Adipocyte (in vitro differentiated cells): ENCODE results near the gene SART3.

Source experiments
- DNase-seq: peaks from one replicate; pipeline ENCODE4 v3.0.0-alpha.2; 2015; ENCODE audit warnings: low read depth
- H3K27me3 ChIP-seq: replicated peaks from 2 replicates; pipeline ENCODE4 v1.7.0; 2013; ENCODE audit warnings: mild to moderate bottlenecking, low read length, moderate library complexity; ENCODE audit not compliant: control insufficient read depth, insufficient read depth
- H3K36me3 ChIP-seq: 2 replicates; pipeline ENCODE4 v1.7.0; 2013; ENCODE audit warnings: low read length, mild to moderate bottlenecking, moderate library complexity; ENCODE audit not compliant: control insufficient read depth, insufficient read depth, severe bottlenecking
- H3K4me1 ChIP-seq: 2 replicates; pipeline ENCODE4 v1.7.0; 2013; ENCODE audit warnings: mild to moderate bottlenecking, low read length, moderate library complexity; ENCODE audit not compliant: control insufficient read depth, insufficient read depth
- H3K4me3 ChIP-seq: 2 replicates; pipeline ENCODE4 v1.7.0; 2013; ENCODE audit warnings: mild to moderate bottlenecking, low read length, moderate library complexity
- H3K9ac ChIP-seq: 2 replicates; pipeline ENCODE4 v1.7.0; 2013; ENCODE audit warnings: mild to moderate bottlenecking, low read length, moderate library complexity
- H3K9me3 ChIP-seq: 2 replicates; pipeline ENCODE4 v1.7.0; 2013; ENCODE audit warnings: mild to moderate bottlenecking, low read length, moderate library complexity; ENCODE audit not compliant: control insufficient read depth

The SART3 gene

GRCh38 chr12:108526482-108527165 lies 34.3 kb downstream of the SART3 start:
- Histone ChIP-seq H3K9me3 (no peaks in the 10 kb centered on the region), H3K9ac (no peak overlapping the region), H3K27me3 (no peaks in the 10 kb centered on the region), H3K4me1 (peaks cover 9% of the 10 kb centered on the region), H3K4me3 (no peak overlapping the region), H3K36me3 (peaks cover 90% of the 10 kb centered on the region)
- DNase-seq: no peak

GRCh38 chr12:108525681-108526080 lies 35.3 kb downstream of the SART3 start:
- H3K4me3 ChIP-seq: no peak overlapping the region
- H3K27me3 ChIP-seq: no peaks in the 10 kb centered on the region
- peaks cover 90% of the 10 kb centered on the region for H3K36me3 ChIP-seq
- peaks cover 9% of the 10 kb centered on the region for H3K4me1 ChIP-seq
- no peak for DNase-seq
- H3K9me3 ChIP-seq: no peaks in the 10 kb centered on the region
- no peak overlapping the region for H3K9ac ChIP-seq

GRCh38 chr12:108523365-108523764 lies 37.6 kb downstream of the SART3 start:
- Histone ChIP-seq H3K9ac (no peak overlapping the region), H3K36me3 (peaks cover 93% of the 10 kb centered on the region), H3K4me3 (no peak overlapping the region), H3K27me3 (no peaks in the 10 kb centered on the region), H3K9me3 (no peaks in the 10 kb centered on the region), H3K4me1 (peaks cover 9% of the 10 kb centered on the region)
- no peak for DNase-seq

- no peak overlapping the region for H3K4me3 ChIP-seq
- peaks cover 8% of the 10 kb centered on the region for H3K4me1 ChIP-seq
- H3K27me3 ChIP-seq: no peaks in the 10 kb centered on the region
- H3K9ac ChIP-seq: no peak overlapping the region
- H3K9me3 ChIP-seq: no peaks in the 10 kb centered on the region
- DNase-seq: no peak
- H3K36me3 ChIP-seq: peaks cover 75% of the 10 kb centered on the region
These were observed 41.4 kb downstream of the SART3 start for GRCh38 chr12:108519558-108519957.

- peaks cover 8% of the 10 kb centered on the region for H3K4me1 ChIP-seq
- H3K36me3 ChIP-seq: peaks cover 68% of the 10 kb centered on the region
- no peaks in the 10 kb centered on the region for H3K9me3 ChIP-seq
- no peaks in the 10 kb centered on the region for H3K27me3 ChIP-seq
- no peak overlapping the region for H3K4me3 ChIP-seq
- DNase-seq: no peak
- no peak overlapping the region for H3K9ac ChIP-seq
These were observed 42.1 kb downstream of the SART3 start for GRCh38 chr12:108518716-108519496.

GRCh38 chr12:108518101-108518715 lies 42.8 kb downstream of the SART3 start:
- Histone ChIP-seq H3K4me3 (no peak overlapping the region), H3K27me3 (peaks cover 4% of the 10 kb centered on the region), H3K4me1 (peaks cover 8% of the 10 kb centered on the region), H3K9ac (no peak overlapping the region), H3K9me3 (no peaks in the 10 kb centered on the region), H3K36me3 (peaks cover 61% of the 10 kb centered on the region)
- no peak for DNase-seq

- DNase-seq: no peak
- H3K9me3 ChIP-seq: no peaks in the 10 kb centered on the region
- H3K9ac ChIP-seq: no peak overlapping the region
- peaks cover 54% of the 10 kb centered on the region for H3K36me3 ChIP-seq
- no peak overlapping the region for H3K4me3 ChIP-seq
- H3K4me1 ChIP-seq: peaks cover 8% of the 10 kb centered on the region
- H3K27me3 ChIP-seq: peaks cover 4% of the 10 kb centered on the region
These were observed 43.5 kb downstream of the SART3 start for GRCh38 chr12:108517288-108518100.

GRCh38 chr12:108516511-108517275 lies 44.3 kb downstream of the SART3 start:
- no peak for DNase-seq
- peak overlapping the region; percentile 90 for H3K4me3 ChIP-seq

GRCh38 chr12:108515916-108516315 lies 45.1 kb downstream of the SART3 start:
- peaks cover 11% of the 10 kb centered on the region for H3K4me1 ChIP-seq
- H3K9ac ChIP-seq: peak overlapping the region; percentile 88
- H3K27me3 ChIP-seq: peaks cover 4% of the 10 kb centered on the region
- no peak for DNase-seq
- peaks cover 38% of the 10 kb centered on the region for H3K36me3 ChIP-seq
- no peaks in the 10 kb centered on the region for H3K9me3 ChIP-seq
- peak overlapping the region; percentile 90 for H3K4me3 ChIP-seq

More at GRCh38 chr12:108516511-108517275, 44.3 kb downstream of the SART3 start:
- H3K4me1 ChIP-seq: peaks cover 10% of the 10 kb centered on the region
- no peaks in the 10 kb centered on the region for H3K9me3 ChIP-seq
- H3K27me3 ChIP-seq: peaks cover 4% of the 10 kb centered on the region
- H3K9ac ChIP-seq: peak overlapping the region; percentile 88
- peaks cover 46% of the 10 kb centered on the region for H3K36me3 ChIP-seq

- Histone ChIP-seq H3K9me3 (no peaks in the 10 kb centered on the region), H3K4me3 (peak within 1 kb of the TSS; percentile 90), H3K36me3 (peaks cover 31% of the 10 kb centered on the region), H3K4me1 (peaks cover 11% of the 10 kb centered on the region), H3K27me3 (peaks cover 4% of the 10 kb centered on the region), H3K9ac (peak within 1 kb of the TSS; percentile 88)
- DNase-seq: peak; percentile 100
These were observed 45.8 kb downstream of the SART3 start, which contains the start of gene FICD for GRCh38 chr12:108514973-108515814. Gene FICD, plus strand, starts transcription at chr12:108515277. Its CDS starts 1,696 bp downstream, at chr12:108516973.
